ENCODE data around the gene ASB3.

The ASB3 gene

GRCh38 chr2:53813151-53813550 is 26.4 kb upstream of the ASB3 start:
- TF ChIP-seq RAD21 (IDR thresholded peaks at IDR 0.05; ENCODE audit: low read depth) (no peak), TEAD4 (IDR thresholded peaks at IDR 0.05) (no peak), TCF12 (IDR thresholded peaks at IDR 0.05; ENCODE audit: low read depth) (no peak), CREB1 (IDR thresholded peaks at IDR 0.05; ENCODE audit: low read depth) (no peak), EP300 (IDR thresholded peaks at IDR 0.05; ENCODE audit: borderline replicate concordance) (no peak), NFIC (IDR thresholded peaks at IDR 0.05) (no peak), FOXM1 (IDR thresholded peaks at IDR 0.05; ENCODE audit: borderline replicate concordance, low read depth) (no peak)

GRCh38 chr2:53811601-53812000 is 24.8 kb upstream of the ASB3 start:
- no peak for TF ChIP-seq NFIC (IDR thresholded peaks at IDR 0.05)
- TF ChIP-seq, protein P1, sequence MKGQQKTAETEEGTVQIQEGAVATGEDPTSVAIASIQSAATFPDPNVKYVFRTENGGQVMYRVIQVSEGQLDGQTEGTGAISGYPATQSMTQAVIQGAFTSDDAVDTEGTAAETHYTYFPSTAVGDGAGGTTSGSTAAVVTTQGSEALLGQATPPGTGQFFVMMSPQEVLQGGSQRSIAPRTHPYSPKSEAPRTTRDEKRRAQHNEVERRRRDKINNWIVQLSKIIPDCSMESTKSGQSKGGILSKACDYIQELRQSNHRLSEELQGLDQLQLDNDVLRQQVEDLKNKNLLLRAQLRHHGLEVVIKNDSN (IDR thresholded peaks at IDR 0.05): no peak
- TF ChIP-seq RAD21 (IDR thresholded peaks at IDR 0.05; ENCODE audit: low read depth): no peak
- TF ChIP-seq YY1 (IDR thresholded peaks at IDR 0.05; ENCODE audit: low read depth): no peak
- no peak for TF ChIP-seq EP300 (IDR thresholded peaks at IDR 0.05; ENCODE audit: borderline replicate concordance)
- no peak for TF ChIP-seq ZBTB7A (IDR thresholded peaks at IDR 0.05; ENCODE audit: low read depth)
- TF ChIP-seq TAF1 (IDR thresholded peaks at IDR 0.05; ENCODE audit: low read depth): no peak
- TF ChIP-seq MAX (IDR thresholded peaks at IDR 0.05): no peak
- TF ChIP-seq TCF12 (IDR thresholded peaks at IDR 0.05; ENCODE audit: low read depth): no peak
- no peak for TF ChIP-seq CREB1 (IDR thresholded peaks at IDR 0.05; ENCODE audit: low read depth)
- TF ChIP-seq CEBPB (IDR thresholded peaks at IDR 0.05): no peak
- no peak for TF ChIP-seq FOXM1 (IDR thresholded peaks at IDR 0.05; ENCODE audit: borderline replicate concordance, low read depth)
- TF ChIP-seq TEAD4 (IDR thresholded peaks at IDR 0.05): no peak
- TF ChIP-seq REST (IDR thresholded peaks at IDR 0.05; ENCODE audit: low read depth): no peak
- no peak for TF ChIP-seq EGR1 (IDR thresholded peaks at IDR 0.05)

- TF ChIP-seq REST (IDR thresholded peaks at IDR 0.05; ENCODE audit: low read depth): no peak
- TF ChIP-seq, protein P1 (IDR thresholded peaks at IDR 0.05): no peak
- no peak for TF ChIP-seq CEBPB (IDR thresholded peaks at IDR 0.05)
- TF ChIP-seq YY1 (IDR thresholded peaks at IDR 0.05; ENCODE audit: low read depth): no peak
- no peak for TF ChIP-seq FOXM1 (IDR thresholded peaks at IDR 0.05; ENCODE audit: borderline replicate concordance, low read depth)
- TF ChIP-seq EGR1 (IDR thresholded peaks at IDR 0.05): no peak
- TF ChIP-seq TAF1 (IDR thresholded peaks at IDR 0.05; ENCODE audit: low read depth): no peak
- TF ChIP-seq MAX (IDR thresholded peaks at IDR 0.05): no peak
- no peak for TF ChIP-seq TEAD4 (IDR thresholded peaks at IDR 0.05)
- no peak for TF ChIP-seq NFIC (IDR thresholded peaks at IDR 0.05)
- no peak for TF ChIP-seq ZBTB7A (IDR thresholded peaks at IDR 0.05; ENCODE audit: low read depth)
- TF ChIP-seq TCF12 (IDR thresholded peaks at IDR 0.05; ENCODE audit: low read depth): no peak
- no peak for TF ChIP-seq EP300 (IDR thresholded peaks at IDR 0.05; ENCODE audit: borderline replicate concordance)
- TF ChIP-seq RAD21 (IDR thresholded peaks at IDR 0.05; ENCODE audit: low read depth): no peak
- no peak for TF ChIP-seq CREB1 (IDR thresholded peaks at IDR 0.05; ENCODE audit: low read depth)
These were observed 15.9 kb upstream of the ASB3 start for GRCh38 chr2:53802617-53803151.

DNA sequence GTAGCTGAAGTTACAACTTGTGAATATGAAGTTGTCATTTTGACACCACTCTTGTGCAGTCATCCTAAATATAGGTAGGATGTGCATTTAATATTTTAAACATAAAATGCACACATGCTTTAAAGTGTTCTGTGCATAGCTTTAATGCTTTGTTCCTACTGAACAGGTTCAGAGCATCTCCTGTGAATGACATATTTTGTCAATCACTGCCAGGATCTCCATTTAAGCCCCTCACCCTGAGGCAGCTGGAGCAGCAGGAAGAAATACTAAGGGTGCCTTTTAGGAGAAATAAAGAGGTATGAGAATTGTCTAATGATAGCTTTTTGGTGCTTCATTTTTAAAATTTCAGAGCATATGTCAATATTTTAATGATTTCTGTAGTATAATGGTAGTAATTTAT is 14.8 kb upstream of the ASB3 start:
- TF ChIP-seq REST (IDR thresholded peaks at IDR 0.05; ENCODE audit: low read depth) (no peak), EP300 (IDR thresholded peaks at IDR 0.05; ENCODE audit: borderline replicate concordance) (no peak), ZBTB7A (IDR thresholded peaks at IDR 0.05; ENCODE audit: low read depth) (no peak), TAF1 (IDR thresholded peaks at IDR 0.05; ENCODE audit: low read depth) (no peak), YY1 (IDR thresholded peaks at IDR 0.05; ENCODE audit: low read depth) (no peak), NFIC (IDR thresholded peaks at IDR 0.05) (no peak), EGR1 (IDR thresholded peaks at IDR 0.05) (no peak), TCF12 (IDR thresholded peaks at IDR 0.05; ENCODE audit: low read depth) (no peak), MAX (IDR thresholded peaks at IDR 0.05) (no peak), RAD21 (IDR thresholded peaks at IDR 0.05; ENCODE audit: low read depth) (no peak), TEAD4 (IDR thresholded peaks at IDR 0.05) (no peak), CEBPB (IDR thresholded peaks at IDR 0.05) (no peak), FOXM1 (IDR thresholded peaks at IDR 0.05; ENCODE audit: borderline replicate concordance, low read depth) (no peak), CREB1 (IDR thresholded peaks at IDR 0.05; ENCODE audit: low read depth) (no peak)

All from Ishikawa (cell line).